ENCODE results near the gene HMGXB3.

Gene HMGXB3

DNA sequence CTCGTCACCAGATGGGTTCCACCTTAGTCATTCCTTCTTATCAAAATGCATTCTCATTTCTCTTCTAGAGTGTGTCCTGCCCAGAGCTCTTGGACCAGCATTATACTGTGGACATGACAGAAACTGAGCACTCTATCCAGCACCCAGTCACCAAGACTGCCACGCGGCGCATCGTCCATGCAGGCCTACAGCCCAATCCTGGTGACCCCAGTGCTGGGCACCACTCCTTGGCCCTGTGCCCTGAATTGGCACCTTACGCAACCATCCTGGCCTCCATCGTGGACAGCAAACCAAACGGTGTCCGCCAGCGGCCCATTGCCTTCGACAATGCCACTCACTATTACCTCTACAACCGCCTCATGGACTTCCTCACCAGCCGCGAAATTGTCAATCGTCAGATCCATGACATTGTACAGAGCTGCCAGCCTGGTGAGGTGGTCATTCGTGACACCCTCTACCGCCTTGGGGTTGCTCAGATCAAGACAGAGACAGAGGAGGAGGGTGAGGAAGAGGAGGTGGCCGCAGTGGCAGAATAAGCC, 51.2 kb downstream of the HMGXB3 start:
- Histone ChIP-seq H3K9me3 (ENCODE audit: control insufficient read depth, low read length) (no peaks in the 10 kb centered on the region), H3K27me3 (ENCODE audit: control insufficient read depth, insufficient read depth, low read length) (no peaks in the 10 kb centered on the region), H3K9ac (ENCODE audit: low read length) (no peak overlapping the region), H3K4me3 (ENCODE audit: low read length) (no peak overlapping the region), H3K4me1 (ENCODE audit: control insufficient read depth, insufficient read depth, low read length) (no peaks in the 10 kb centered on the region), H3K36me3 (ENCODE audit: control insufficient read depth, insufficient read depth, low read length) (peaks cover 38% of the 10 kb centered on the region)

DNA sequence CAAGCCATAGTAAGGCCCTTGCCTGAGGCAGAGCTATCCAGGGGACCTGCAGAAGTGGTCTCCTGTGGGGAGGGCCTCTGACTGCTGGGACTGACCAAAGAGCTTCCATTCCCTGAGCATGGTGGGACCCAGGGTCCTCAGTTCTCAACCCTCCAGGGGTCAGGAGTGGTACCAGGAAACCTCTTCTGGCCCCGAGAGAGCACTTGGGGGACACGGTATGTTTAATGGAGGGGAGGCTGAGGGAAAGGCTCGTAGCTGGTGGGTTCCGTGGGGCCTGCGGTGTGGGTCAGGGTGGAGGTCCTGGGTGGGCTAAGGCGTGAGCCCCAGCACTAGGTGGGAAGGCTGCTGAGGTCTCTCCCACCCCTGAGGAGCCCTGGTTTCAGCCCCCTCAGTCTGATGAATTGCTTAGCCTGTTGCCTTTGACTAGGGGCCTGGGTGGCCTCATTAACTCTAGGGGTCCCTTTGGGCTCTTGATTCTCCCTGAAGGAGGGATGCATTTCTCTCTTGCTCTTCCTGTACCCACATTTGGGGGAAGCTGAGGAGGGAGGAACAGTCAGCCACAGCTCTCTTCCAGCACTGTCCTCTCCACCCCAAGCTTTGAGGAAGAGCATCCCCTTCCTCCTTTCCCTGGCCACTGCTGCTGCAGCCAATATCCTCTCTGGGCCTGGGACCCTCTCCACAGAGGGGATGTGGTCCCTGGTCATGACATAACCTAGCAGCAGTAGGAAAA, 51.9 kb downstream of the HMGXB3 start:
- Histone ChIP-seq H3K9me3 (ENCODE audit: control insufficient read depth, low read length) (no peaks in the 10 kb centered on the region), H3K9ac (ENCODE audit: low read length) (no peak overlapping the region), H3K36me3 (ENCODE audit: control insufficient read depth, insufficient read depth, low read length) (peaks cover 36% of the 10 kb centered on the region), H3K4me1 (ENCODE audit: control insufficient read depth, insufficient read depth, low read length) (no peaks in the 10 kb centered on the region), H3K27me3 (ENCODE audit: control insufficient read depth, insufficient read depth, low read length) (no peaks in the 10 kb centered on the region), H3K4me3 (ENCODE audit: low read length) (no peak overlapping the region)

GRCh38 chr5:150052956-150053712, 52.6 kb downstream of the HMGXB3 start:
- Histone ChIP-seq H3K36me3 (ENCODE audit: control insufficient read depth, insufficient read depth, low read length) (peaks cover 31% of the 10 kb centered on the region), H3K4me3 (ENCODE audit: low read length) (no peak overlapping the region), H3K9ac (ENCODE audit: low read length) (no peak overlapping the region), H3K4me1 (ENCODE audit: control insufficient read depth, insufficient read depth, low read length) (no peaks in the 10 kb centered on the region), H3K27me3 (ENCODE audit: control insufficient read depth, insufficient read depth, low read length) (no peaks in the 10 kb centered on the region), H3K9me3 (ENCODE audit: control insufficient read depth, low read length) (no peaks in the 10 kb centered on the region)

DNA sequence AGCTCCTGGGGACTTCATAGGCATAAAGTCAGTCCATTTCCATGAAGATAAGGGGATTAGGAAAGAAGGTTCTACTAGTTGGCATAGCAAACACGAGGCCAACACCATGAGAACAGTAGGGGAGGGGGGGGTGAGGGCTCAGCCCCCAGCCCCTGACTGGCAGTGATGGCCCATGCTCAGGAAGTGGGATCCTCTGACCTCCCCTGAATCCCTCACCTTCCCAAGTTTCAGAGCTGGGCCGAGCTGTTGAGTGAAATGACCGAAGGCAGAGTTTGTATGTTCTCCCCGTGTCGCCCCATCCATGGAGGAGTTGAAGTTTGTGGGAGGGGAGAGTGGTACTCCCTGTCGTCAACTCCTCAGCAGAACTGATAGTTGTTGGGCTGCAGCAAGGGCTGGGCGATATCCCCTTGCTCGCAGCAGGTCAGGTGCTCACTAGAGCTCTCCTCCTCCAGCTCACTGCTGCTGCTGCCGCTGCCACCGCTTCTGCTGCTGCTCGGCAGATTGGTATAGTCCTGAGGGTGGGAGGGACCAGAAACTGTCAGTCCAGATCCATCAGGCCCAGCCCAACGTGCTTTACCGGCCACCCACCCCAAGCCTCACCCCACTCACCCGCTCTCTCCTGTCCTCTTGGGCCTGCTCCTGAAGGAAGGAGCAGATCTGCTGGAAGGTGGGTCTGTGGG, 53.3 kb downstream of the HMGXB3 start:
- no peaks in the 10 kb centered on the region for H3K4me1 ChIP-seq (ENCODE audit: control insufficient read depth, insufficient read depth, low read length)
- H3K4me3 ChIP-seq (ENCODE audit: low read length) = no peak overlapping the region
- peaks cover 26% of the 10 kb centered on the region for H3K36me3 ChIP-seq (ENCODE audit: control insufficient read depth, insufficient read depth, low read length)
- H3K9me3 ChIP-seq (ENCODE audit: control insufficient read depth, low read length) = no peaks in the 10 kb centered on the region
- no peak overlapping the region for H3K9ac ChIP-seq (ENCODE audit: low read length)
- no peaks in the 10 kb centered on the region for H3K27me3 ChIP-seq (ENCODE audit: control insufficient read depth, insufficient read depth, low read length)

DNA sequence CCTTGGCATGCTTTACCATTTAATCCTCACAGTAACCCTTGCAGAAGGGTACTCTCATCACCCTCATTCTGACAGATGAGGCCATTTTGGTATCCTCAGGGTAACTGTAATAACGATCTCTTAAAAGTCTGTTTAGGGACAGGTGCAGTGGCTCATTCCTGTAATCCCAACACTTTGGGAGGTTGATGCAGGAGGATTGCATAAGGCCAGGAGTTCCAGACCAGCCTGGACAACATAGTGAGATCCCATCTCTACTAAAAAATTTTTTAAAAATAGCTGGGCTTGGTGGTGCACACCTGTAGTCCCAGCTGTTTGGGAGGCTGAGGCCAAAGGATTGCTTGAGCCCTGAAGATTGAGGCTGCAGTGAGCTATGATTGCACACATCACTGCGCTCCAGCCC, 54.0 kb downstream of the HMGXB3 start:
- Histone ChIP-seq H3K4me1 (ENCODE audit: control insufficient read depth, insufficient read depth, low read length) (no peaks in the 10 kb centered on the region), H3K9ac (ENCODE audit: low read length) (no peak overlapping the region), H3K36me3 (ENCODE audit: control insufficient read depth, insufficient read depth, low read length) (peaks cover 22% of the 10 kb centered on the region), H3K27me3 (ENCODE audit: control insufficient read depth, insufficient read depth, low read length) (no peaks in the 10 kb centered on the region), H3K4me3 (ENCODE audit: low read length) (no peak overlapping the region), H3K9me3 (ENCODE audit: control insufficient read depth, low read length) (no peaks in the 10 kb centered on the region)

- Histone ChIP-seq H3K9me3 (ENCODE audit: control insufficient read depth, low read length) (no peaks in the 10 kb centered on the region), H3K4me3 (ENCODE audit: low read length) (no peak overlapping the region), H3K9ac (ENCODE audit: low read length) (no peak overlapping the region), H3K27me3 (ENCODE audit: control insufficient read depth, insufficient read depth, low read length) (no peaks in the 10 kb centered on the region), H3K36me3 (ENCODE audit: control insufficient read depth, insufficient read depth, low read length) (peaks cover 14% of the 10 kb centered on the region), H3K4me1 (ENCODE audit: control insufficient read depth, insufficient read depth, low read length) (no peaks in the 10 kb centered on the region)
Observed at GRCh38 chr5:150055326-150056074, 55.0 kb downstream of the HMGXB3 start.

- Histone ChIP-seq H3K9ac (ENCODE audit: low read length) (no peak overlapping the region), H3K27me3 (ENCODE audit: control insufficient read depth, insufficient read depth, low read length) (no peaks in the 10 kb centered on the region), H3K36me3 (ENCODE audit: control insufficient read depth, insufficient read depth, low read length) (peaks cover 11% of the 10 kb centered on the region), H3K4me3 (ENCODE audit: low read length) (no peak overlapping the region), H3K9me3 (ENCODE audit: control insufficient read depth, low read length) (no peaks in the 10 kb centered on the region), H3K4me1 (ENCODE audit: control insufficient read depth, insufficient read depth, low read length) (no peaks in the 10 kb centered on the region)
Observed at GRCh38 chr5:150056075-150056443, 55.5 kb downstream of the HMGXB3 start.

- Histone ChIP-seq H3K9ac (ENCODE audit: low read length) (no peak overlapping the region), H3K4me3 (ENCODE audit: low read length) (no peak overlapping the region), H3K27me3 (ENCODE audit: control insufficient read depth, insufficient read depth, low read length) (no peaks in the 10 kb centered on the region), H3K9me3 (ENCODE audit: control insufficient read depth, low read length) (no peaks in the 10 kb centered on the region), H3K36me3 (ENCODE audit: control insufficient read depth, insufficient read depth, low read length) (peaks cover 3% of the 10 kb centered on the region), H3K4me1 (ENCODE audit: control insufficient read depth, insufficient read depth, low read length) (no peaks in the 10 kb centered on the region)
Observed at GRCh38 chr5:150057052-150057451, 56.5 kb downstream of the HMGXB3 start.

DNA sequence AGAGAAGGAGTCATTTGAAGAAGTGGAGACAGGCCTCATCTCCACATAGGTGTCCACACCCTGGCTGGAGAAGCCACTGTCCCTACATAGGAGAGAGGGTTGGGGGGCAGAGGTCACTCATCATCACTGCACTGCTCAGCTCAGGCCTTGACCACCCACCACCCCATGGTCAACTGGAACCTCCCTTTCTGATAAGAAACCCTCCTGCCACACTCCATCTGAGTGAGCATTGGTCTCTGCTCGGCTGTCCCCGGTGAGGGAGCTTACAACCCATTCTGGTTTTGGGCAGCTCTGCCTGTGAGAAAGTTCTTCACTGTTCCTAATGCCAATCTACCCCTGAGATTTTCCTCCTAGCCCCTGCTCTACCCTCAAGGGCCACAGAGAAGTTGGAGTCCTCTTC, 57.0 kb downstream of the HMGXB3 start:
- Histone ChIP-seq H3K9me3 (ENCODE audit: control insufficient read depth, low read length) (no peaks in the 10 kb centered on the region), H3K9ac (ENCODE audit: low read length) (no peak overlapping the region), H3K27me3 (ENCODE audit: control insufficient read depth, insufficient read depth, low read length) (no peaks in the 10 kb centered on the region), H3K4me3 (ENCODE audit: low read length) (no peak overlapping the region), H3K4me1 (ENCODE audit: control insufficient read depth, insufficient read depth, low read length) (no peaks in the 10 kb centered on the region), H3K36me3 (ENCODE audit: control insufficient read depth, insufficient read depth, low read length) (no peaks in the 10 kb centered on the region)

GRCh38 chr5:150057996-150058395, 57.5 kb downstream of the HMGXB3 start:
- no peak overlapping the region for H3K9ac ChIP-seq (ENCODE audit: low read length)
- no peaks in the 10 kb centered on the region for H3K4me1 ChIP-seq (ENCODE audit: control insufficient read depth, insufficient read depth, low read length)
- H3K36me3 ChIP-seq (ENCODE audit: control insufficient read depth, insufficient read depth, low read length) = no peaks in the 10 kb centered on the region
- no peaks in the 10 kb centered on the region for H3K27me3 ChIP-seq (ENCODE audit: control insufficient read depth, insufficient read depth, low read length)
- no peak overlapping the region for H3K4me3 ChIP-seq (ENCODE audit: low read length)
- H3K9me3 ChIP-seq (ENCODE audit: control insufficient read depth, low read length) = no peaks in the 10 kb centered on the region

- H3K4me1 ChIP-seq (ENCODE audit: control insufficient read depth, insufficient read depth, low read length) = no peaks in the 10 kb centered on the region
Observed at GRCh38 chr5:150058480-150059126, 58.1 kb downstream of the HMGXB3 start.

More at GRCh38 chr5:150058480-150059126, 58.1 kb downstream of the HMGXB3 start:
- no peaks in the 10 kb centered on the region for H3K9me3 ChIP-seq (ENCODE audit: control insufficient read depth, low read length)
- no peaks in the 10 kb centered on the region for H3K27me3 ChIP-seq (ENCODE audit: control insufficient read depth, insufficient read depth, low read length)
- no peaks in the 10 kb centered on the region for H3K36me3 ChIP-seq (ENCODE audit: control insufficient read depth, insufficient read depth, low read length)
- no peak overlapping the region for H3K9ac ChIP-seq (ENCODE audit: low read length)
- no peak overlapping the region for H3K4me3 ChIP-seq (ENCODE audit: low read length)
